Aorta (tissue), 5 donors: ENCODE data around the gene RAP1GAP2. TPM values are rescaled to one million over a fixed set of nuclear protein-coding genes. Genes with fewer than 3 reads are reported as not detected.
A peak's percentile ranks its signal among the peaks of the same experiment; 100 is the strongest.

Source experiments
- ATAC-seq: fragments of 200-7000 bp; cut with Tn5 transposase; one replicate; pipeline ENCODE4 v1.9.1; 2022; ENCODE audit warnings: moderate library complexity; ENCODE audit not compliant: low FRiP score
- DNase-seq, 2 donors: peaks; one replicate each; pipeline ENCODE4 v3.0.0-alpha.2; 2020
- H3K27ac ChIP-seq, 2 donors: one replicate each; pipeline ENCODE4 v1.5.1; 2013; ENCODE audit warnings: low read length in 2 of 2, mild to moderate bottlenecking in 2 of 2, moderate library complexity in 2 of 2, control low read depth in 1 of 2, inconsistent platforms in 1 of 2, low read depth in 1 of 2
- H3K27me3 ChIP-seq, 2 donors: one replicate each; pipeline ENCODE4 v1.6.1; 2013; ENCODE audit warnings: control low read depth in 1 of 2, low read length in 1 of 2, mild to moderate bottlenecking in 1 of 2, moderate library complexity in 1 of 2; ENCODE audit not compliant: insufficient read depth in 2 of 2, control insufficient read depth in 1 of 2
- H3K36me3 ChIP-seq, 2 donors: one replicate each; pipeline ENCODE4 v1.6.1; 2013; ENCODE audit warnings: control low read depth in 1 of 2, low read length in 1 of 2, mild to moderate bottlenecking in 1 of 2; ENCODE audit not compliant: insufficient read depth in 2 of 2, control insufficient read depth in 1 of 2
- H3K4me1 ChIP-seq, 2 donors: one replicate each; pipeline ENCODE4 v1.6.1; 2013; ENCODE audit warnings: low read length in 2 of 2, control low read depth in 1 of 2, mild to moderate bottlenecking in 1 of 2, moderate library complexity in 1 of 2; ENCODE audit not compliant: insufficient read depth in 2 of 2, control insufficient read depth in 1 of 2
- H3K4me3 ChIP-seq, 2 donors: one replicate each; pipeline ENCODE4 v1.5.1; 2013; ENCODE audit warnings: low read length in 2 of 2, control low read depth in 1 of 2, mild to moderate bottlenecking in 1 of 2
- H3K9me3 ChIP-seq: one replicate; pipeline ENCODE4 v1.6.1; 2013; ENCODE audit warnings: mild to moderate bottlenecking, low read length; ENCODE audit not compliant: control insufficient read depth
- whole genome bisulfite sequencing, 2 donors: extraction: QIAGEN DNeasy Blood & Tissue Kit; methylation state at CpG; one replicate each; pipeline ENCODE4 v1.1.7; 2013; 5-methylcytosine and 5-hydroxymethylcytosine counted together
- intact Hi-C, 2 donors: fragments of 100-400 bp; cut with DNase I; formaldehyde crosslinking; loops; one replicate each; pipeline versions ENCODE4 v1.14.2 to v1.15.0; 2022
- polyA plus RNA-seq, 2 donors: library from polyadenylated mRNA; stranded (reverse); fragments of 200-250 nt; gene quantifications; one replicate each; pipeline ENCODE4 v1.2.3, GENCODE V29; 2013
- total RNA-seq, 2 donors: library from RNA; stranded (reverse); fragmentation: NEBNext Ultra II Directional; extraction: Animal tissue kit (Norgen Biotek cat#: 25700); gene quantifications; one replicate each; pipeline ENCODE4 v1.2.1, GENCODE V29; 2021
- donor health status: healthy with polysubstance abuse.
- donor health status: Bipolar disorder and iron deficiency.
- donor health status: DM: no; HTN: no; CAD: no.
- donor health status: DM: no; HTN: no; CAD: no.
- donor health status: DM: yes; HTN: yes; CAD: no.

RAP1GAP2 gene
- total and polyA plus RNA-seq, 4 donors, result 2.0 to 7.7 (median 4.2) TPM

DNA sequence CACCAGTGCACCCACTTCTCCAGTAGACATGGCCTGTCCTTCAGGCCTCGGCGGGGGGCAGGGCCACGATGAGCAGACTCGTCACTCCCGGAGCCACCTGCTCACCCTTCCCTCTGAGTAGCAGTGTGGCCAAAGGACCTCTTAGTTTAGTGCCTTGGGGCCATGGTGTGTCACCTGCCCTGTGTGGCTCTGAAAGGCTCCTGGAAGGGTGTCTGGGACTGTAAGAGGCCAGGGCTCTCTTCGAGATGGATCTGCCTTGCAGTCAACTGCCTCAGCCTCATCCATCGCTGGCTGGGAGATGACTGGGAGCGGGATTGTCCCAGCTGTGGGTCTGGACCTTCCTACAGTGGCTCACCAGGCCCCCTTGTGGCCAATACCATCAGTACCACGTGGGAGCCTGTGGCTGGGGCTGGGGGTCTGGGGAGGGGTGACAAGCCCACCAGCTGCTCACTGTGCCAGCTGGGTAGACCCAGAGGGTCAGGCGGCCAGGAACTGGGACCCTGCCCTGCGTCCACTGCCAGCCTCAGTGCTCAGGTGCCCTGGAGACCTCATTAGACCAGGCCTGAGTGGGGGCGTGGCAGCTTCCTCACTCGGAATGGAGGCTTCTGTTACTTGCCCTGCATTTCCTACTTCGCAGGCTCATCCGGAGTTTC is 133.8 kb downstream of the RAP1GAP2 start:
- H3K27ac ChIP-seq, result no peak overlapping the region
- intact Hi-C loops, result no loop called here
- 71 to 72% methylated on average over 15 of the region's 15 CpGs for WGBS, 2 donors
- H3K4me3 ChIP-seq, result no peak overlapping the region
- H3K36me3 ChIP-seq, result no peaks in the 10 kb centered on the region
- H3K9me3 ChIP-seq, result no peaks in the 10 kb centered on the region
- ATAC-seq, result peak; percentile 53
- DNase-seq, result no peak
- no peaks in the 10 kb centered on the region for H3K4me1 ChIP-seq
- no peaks in the 10 kb centered on the region for H3K27me3 ChIP-seq

DNA sequence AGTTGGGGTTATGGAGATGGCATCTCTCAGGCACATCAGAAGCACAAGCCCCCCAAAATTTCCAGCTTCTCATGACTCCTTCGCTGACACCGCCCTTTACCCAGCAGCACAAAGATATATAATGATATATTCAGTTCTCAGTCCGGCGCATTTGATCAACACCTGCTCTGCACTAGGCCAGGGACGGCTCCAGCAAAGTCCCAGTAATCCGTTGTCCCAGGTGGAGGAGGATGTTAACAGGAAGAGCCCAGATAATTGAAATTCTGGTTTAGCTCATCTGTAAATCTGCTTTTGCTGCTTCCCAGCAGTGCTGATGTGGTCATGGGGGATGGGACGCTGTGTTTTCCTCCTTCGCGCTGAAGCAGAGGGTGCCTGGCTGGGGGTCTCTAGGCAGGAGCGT is 135.6 kb downstream of the RAP1GAP2 start:
- Histone ChIP-seq H3K9me3 (no peaks in the 10 kb centered on the region), H3K4me3 (no peak overlapping the region), H3K36me3 (no peaks in the 10 kb centered on the region), H3K27ac (no peak overlapping the region), H3K4me1 (no peaks in the 10 kb centered on the region), H3K27me3 (no peaks in the 10 kb centered on the region)
- no peak for DNase-seq
- no peak for ATAC-seq
- WGBS, 2 donors, result 88 to 93% methylated on average over 10 of the region's 10 CpGs
- intact Hi-C loops, result no loop called here

DNA sequence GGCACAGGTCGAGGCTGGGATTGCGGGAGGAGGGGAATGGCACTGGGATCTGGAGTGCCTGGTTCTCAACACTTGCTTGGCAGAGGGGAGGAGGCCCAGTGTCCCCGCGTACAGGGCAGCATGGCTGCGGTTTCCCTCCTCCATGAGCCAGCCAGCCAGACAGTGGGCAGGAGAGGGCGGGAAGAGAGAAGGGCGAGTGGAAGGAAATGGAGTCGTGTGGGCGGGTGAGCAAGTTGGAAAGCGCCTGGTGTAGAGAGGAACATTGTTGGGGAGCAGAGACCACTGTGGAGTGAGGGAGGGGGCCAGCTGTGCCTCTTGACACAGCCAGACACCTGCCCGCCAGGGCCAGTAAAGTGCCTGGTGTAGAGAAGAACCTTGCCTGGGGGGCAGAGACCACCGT is 136.7 kb downstream of the RAP1GAP2 start:
- no peaks in the 10 kb centered on the region for H3K9me3 ChIP-seq
- no peaks in the 10 kb centered on the region for H3K27me3 ChIP-seq
- H3K4me1 ChIP-seq, result no peaks in the 10 kb centered on the region
- H3K36me3 ChIP-seq, result no peaks in the 10 kb centered on the region
- H3K4me3 ChIP-seq, result no peak overlapping the region
- H3K27ac ChIP-seq, result no peak overlapping the region
- 76 to 80% methylated on average over 12 of the region's 12 CpGs for WGBS, 2 donors
- DNase-seq (no peak), ATAC-seq (no peak)
- intact Hi-C loops, result no loop called here

DNA sequence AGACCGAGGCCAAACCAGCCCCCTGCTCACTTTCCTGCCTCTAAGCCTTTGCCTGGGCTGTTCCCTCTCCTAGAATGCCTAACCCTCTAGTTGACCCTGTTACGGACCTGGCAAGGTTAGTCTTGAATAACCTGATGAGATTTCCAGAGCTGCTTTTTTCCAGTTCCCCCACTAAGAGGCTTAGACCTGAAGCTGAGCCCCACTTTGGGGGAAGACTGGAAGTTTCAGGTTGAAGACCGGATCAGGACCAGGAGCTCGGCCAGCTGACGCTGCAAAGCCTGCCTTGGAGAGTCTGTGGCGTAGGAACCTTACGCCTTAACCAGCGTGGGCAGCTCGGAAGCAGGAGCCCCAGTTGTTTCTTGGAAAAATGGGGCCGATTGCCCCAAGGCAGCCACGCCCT is 137.4 kb downstream of the RAP1GAP2 start:
- Histone ChIP-seq H3K27ac (no peak overlapping the region), H3K9me3 (no peaks in the 10 kb centered on the region), H3K4me3 (no peak overlapping the region), H3K36me3 (no peaks in the 10 kb centered on the region), H3K27me3 (no peaks in the 10 kb centered on the region), H3K4me1 (no peaks in the 10 kb centered on the region)
- 97% methylated on average over 11 of the region's 11 CpGs for WGBS, 2 donors
- intact Hi-C loops, result no loop called here
- no peak for ATAC-seq
- DNase-seq, result no peak

- Histone ChIP-seq H3K9me3 (no peaks in the 10 kb centered on the region), H3K27ac (no peak overlapping the region), H3K27me3 (no peaks in the 10 kb centered on the region), H3K4me3 (no peak overlapping the region), H3K36me3 (no peaks in the 10 kb centered on the region), H3K4me1 (no peaks in the 10 kb centered on the region)
- ATAC-seq (no peak), DNase-seq (no peak)
- intact Hi-C loops, result no loop called here
- 82 to 89% methylated on average over 21 of the region's 21 CpGs for WGBS, 2 donors
Observed at GRCh38 chr17:2935632-2936031, 139.4 kb downstream of the RAP1GAP2 start.

DNA sequence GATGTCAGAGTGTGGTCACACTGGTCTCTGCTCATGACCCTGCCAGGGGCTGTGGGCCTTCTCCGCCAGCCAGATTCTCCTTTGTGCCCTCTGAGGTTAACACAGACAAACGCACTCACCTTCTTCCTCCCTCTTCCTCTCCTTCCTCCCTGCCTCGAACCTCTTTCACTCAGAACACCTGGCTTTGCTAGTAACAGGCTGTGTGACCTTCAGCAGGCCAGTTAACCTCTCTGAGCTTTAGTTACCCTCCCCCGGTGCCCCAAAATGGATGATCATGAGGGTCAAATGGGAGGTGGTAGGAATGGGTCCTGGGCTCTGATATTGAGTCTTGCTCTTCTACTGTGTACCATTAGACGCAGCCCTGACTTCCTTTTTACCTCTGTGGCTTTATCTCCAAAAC is 140.1 kb downstream of the RAP1GAP2 start:
- no peak overlapping the region for H3K4me3 ChIP-seq
- H3K36me3 ChIP-seq, result no peaks in the 10 kb centered on the region
- ATAC-seq (no peak), DNase-seq (no peak)
- no peaks in the 10 kb centered on the region for H3K4me1 ChIP-seq
- H3K9me3 ChIP-seq, result no peaks in the 10 kb centered on the region
- 93 to 94% methylated on average over 5 of the region's 5 CpGs for WGBS, 2 donors
- H3K27me3 ChIP-seq, result no peaks in the 10 kb centered on the region
- intact Hi-C loops, result no loop called here
- H3K27ac ChIP-seq, result no peak overlapping the region

GRCh38 chr17:2936771-2937321 is 140.6 kb downstream of the RAP1GAP2 start:
- Histone ChIP-seq H3K27ac (no peak overlapping the region), H3K36me3 (no peaks in the 10 kb centered on the region), H3K4me3 (no peak overlapping the region), H3K4me1 (no peaks in the 10 kb centered on the region), H3K27me3 (no peaks in the 10 kb centered on the region), H3K9me3 (no peaks in the 10 kb centered on the region)
- ATAC-seq (no peak), DNase-seq (no peak)
- WGBS, 2 donors, result 78 to 91% methylated on average over 7 of the region's 7 CpGs
- intact Hi-C loops, result no loop called here

GRCh38 chr17:2937331-2938003 is 141.2 kb downstream of the RAP1GAP2 start:
- intact Hi-C loops, result no loop called here
- no peak for ATAC-seq
- Histone ChIP-seq H3K4me1 (no peaks in the 10 kb centered on the region), H3K36me3 (no peaks in the 10 kb centered on the region), H3K27ac (no peak overlapping the region), H3K9me3 (no peaks in the 10 kb centered on the region), H3K27me3 (no peaks in the 10 kb centered on the region), H3K4me3 (no peak overlapping the region)
- WGBS, 2 donors, result 60 to 66% methylated on average over 10 of the region's 10 CpGs
- no peak for DNase-seq
